Type B pancreatic cell (in vitro differentiated cells): ENCODE results near the gene ABTB2. TPM values are rescaled to one million over a fixed set of nuclear protein-coding genes. Genes with fewer than 3 reads are reported as not detected.

ENCODE experiments used
- DNase-seq: peaks from one replicate; pipeline ENCODE4 v3.0.0; 2021; ENCODE audit warnings: mixed read lengths; ENCODE audit not compliant: unreplicated experiment; ENCODE audit errors: extremely low spot score
- H3K27ac Mint-ChIP-seq: 2 replicates; pipeline ENCODE4 v1.8.0; 2021; ENCODE audit warnings: mild to moderate bottlenecking, mixed read lengths
- H3K27me3 Mint-ChIP-seq: 2 replicates; pipeline ENCODE4 v1.8.0; 2021; ENCODE audit warnings: mixed read lengths
- H3K36me3 Mint-ChIP-seq: 2 replicates; pipeline ENCODE4 v1.8.0; 2021; ENCODE audit warnings: mixed read lengths
- H3K4me1 Mint-ChIP-seq: one replicate; pipeline ENCODE4 v1.8.0; 2021; ENCODE audit warnings: mixed read lengths; ENCODE audit not compliant: unreplicated experiment
- H3K4me3 Mint-ChIP-seq: 2 replicates; pipeline ENCODE4 v1.8.0; 2021; ENCODE audit warnings: mild to moderate bottlenecking, mixed read lengths
- H3K9me3 Mint-ChIP-seq: 2 replicates; pipeline ENCODE4 v1.8.0; 2021; ENCODE audit warnings: mixed read lengths
- CTCF ChIP-seq: fragments of 200-600 bp; sonication (generic); conservative IDR thresholded peaks from 2 replicates; pipeline ENCODE4 v1.5.0; 2021; ENCODE audit warnings: antibody characterized with exemption, mild to moderate bottlenecking
- total RNA-seq: library from RNA; stranded (reverse); gene quantifications from 2 replicates; pipeline ENCODE4 v1.2.1, GENCODE V29; 2021; ENCODE audit warnings: low replicate concordance

The ABTB2 gene
- total RNA-seq, 1 donor from 2014 or later = 13.5 TPM

GRCh38 chr11:34252651-34253050 is 105.2 kb downstream of the ABTB2 start:
- Mint-ChIP-seq H3K27me3 (peaks cover 18% of the 10 kb centered on the region), H3K36me3 (no peaks in the 10 kb centered on the region), H3K4me3 (no peak overlapping the region), H3K27ac (peak overlapping the region; percentile 50), H3K9me3 (no peaks in the 10 kb centered on the region), H3K4me1 (peaks cover 57% of the 10 kb centered on the region)
- no peak for TF ChIP-seq CTCF
- DNase-seq = no peak

GRCh38 chr11:34252015-34252414 is 105.8 kb downstream of the ABTB2 start:
- Mint-ChIP-seq H3K4me3 (no peak overlapping the region), H3K27me3 (peaks cover 18% of the 10 kb centered on the region), H3K36me3 (no peaks in the 10 kb centered on the region), H3K27ac (no peak overlapping the region), H3K4me1 (peaks cover 58% of the 10 kb centered on the region), H3K9me3 (no peaks in the 10 kb centered on the region)
- no peak for DNase-seq
- no peak for TF ChIP-seq CTCF

- Mint-ChIP-seq H3K36me3 (no peaks in the 10 kb centered on the region), H3K4me1 (peaks cover 54% of the 10 kb centered on the region), H3K27ac (peak overlapping the region; percentile 59), H3K4me3 (peak overlapping the region; percentile 23), H3K9me3 (no peaks in the 10 kb centered on the region), H3K27me3 (peaks cover 15% of the 10 kb centered on the region)
- no peak for TF ChIP-seq CTCF
- DNase-seq = no peak
Measured at GRCh38 chr11:34251589-34251980, 106.2 kb downstream of the ABTB2 start.

GRCh38 chr11:34250732-34251588 is 106.8 kb downstream of the ABTB2 start:
- peak overlapping the region; percentile 59 for H3K27ac Mint-ChIP-seq
- no peaks in the 10 kb centered on the region for H3K36me3 Mint-ChIP-seq
- H3K4me3 Mint-ChIP-seq = peak overlapping the region; percentile 23
- no peak for TF ChIP-seq CTCF
- peaks cover 48% of the 10 kb centered on the region for H3K4me1 Mint-ChIP-seq
- no peaks in the 10 kb centered on the region for H3K9me3 Mint-ChIP-seq
- DNase-seq = no peak
- peaks cover 15% of the 10 kb centered on the region for H3K27me3 Mint-ChIP-seq

- Mint-ChIP-seq H3K4me3 (no peak overlapping the region), H3K4me1 (peaks cover 51% of the 10 kb centered on the region), H3K9me3 (no peaks in the 10 kb centered on the region), H3K27ac (no peak overlapping the region), H3K36me3 (no peaks in the 10 kb centered on the region), H3K27me3 (peaks cover 15% of the 10 kb centered on the region)
- no peak for DNase-seq
- TF ChIP-seq CTCF = no peak
Measured at GRCh38 chr11:34250211-34250610, 107.6 kb downstream of the ABTB2 start.
